Measurements from ENCODE around the gene KIF16B.

Gene KIF16B

GRCh38 chr20:16410626-16411025 lies 162.6 kb downstream of the KIF16B start (continued):
- TF ChIP-seq ZNF518A (tag by site-specific recombination; conservative IDR thresholded peaks at IDR 0.05; ENCODE audit: low read depth), result no peak
- no peak for TF ChIP-seq ZNF660 (tag by site-specific recombination; IDR thresholded peaks at IDR 0.05)
- no peak for TF ChIP-seq ZNF501 (tag by site-specific recombination; IDR thresholded peaks at IDR 0.05)
- TF ChIP-seq ZNF366 (tag by site-specific recombination; conservative IDR thresholded peaks at IDR 0.05), result no peak
- no peak for TF ChIP-seq HOXA7 (CRISPR knock-in tag; IDR thresholded peaks at IDR 0.05; ENCODE audit: borderline replicate concordance)
- TF ChIP-seq ZFP41 (tag by site-specific recombination; IDR thresholded peaks at IDR 0.05; ENCODE audit: borderline replicate concordance), result no peak
- TF ChIP-seq ZEB2 (tag by site-specific recombination; IDR thresholded peaks at IDR 0.05), result no peak
- TF ChIP-seq, protein P1, sequence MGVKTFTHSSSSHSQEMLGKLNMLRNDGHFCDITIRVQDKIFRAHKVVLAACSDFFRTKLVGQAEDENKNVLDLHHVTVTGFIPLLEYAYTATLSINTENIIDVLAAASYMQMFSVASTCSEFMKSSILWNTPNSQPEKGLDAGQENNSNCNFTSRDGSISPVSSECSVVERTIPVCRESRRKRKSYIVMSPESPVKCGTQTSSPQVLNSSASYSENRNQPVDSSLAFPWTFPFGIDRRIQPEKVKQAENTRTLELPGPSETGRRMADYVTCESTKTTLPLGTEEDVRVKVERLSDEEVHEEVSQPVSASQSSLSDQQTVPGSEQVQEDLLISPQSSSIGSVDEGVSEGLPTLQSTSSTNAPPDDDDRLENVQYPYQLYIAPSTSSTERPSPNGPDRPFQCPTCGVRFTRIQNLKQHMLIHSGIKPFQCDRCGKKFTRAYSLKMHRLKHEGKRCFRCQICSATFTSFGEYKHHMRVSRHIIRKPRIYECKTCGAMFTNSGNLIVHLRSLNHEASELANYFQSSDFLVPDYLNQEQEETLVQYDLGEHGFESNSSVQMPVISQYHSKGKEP (tag by site-specific recombination; IDR thresholded peaks at IDR 0.05), result no peak
- no peak for TF ChIP-seq GLI4 (tag by site-specific recombination; IDR thresholded peaks at IDR 0.05)
- no peak for TF ChIP-seq ZNF596 (tag by site-specific recombination; IDR thresholded peaks at IDR 0.05)
- no peak for TF ChIP-seq WT1 (tag by site-specific recombination; IDR thresholded peaks at IDR 0.05)

- TF ChIP-seq ZNF335 (tag by site-specific recombination; conservative IDR thresholded peaks at IDR 0.05), result no peak
- no peak for TF ChIP-seq ZNF350 (tag by site-specific recombination; IDR thresholded peaks at IDR 0.05)
- no peak for TF ChIP-seq ZNF214 (tag by site-specific recombination; IDR thresholded peaks at IDR 0.05; ENCODE audit: borderline replicate concordance)
- no peak for TF ChIP-seq ZNF529 (tag by site-specific recombination; IDR thresholded peaks at IDR 0.05; ENCODE audit: insufficient replicate concordance)
- no peak for TF ChIP-seq ZNF660 (tag by site-specific recombination; IDR thresholded peaks at IDR 0.05)
- no peak for TF ChIP-seq RBAK (tag by site-specific recombination; IDR thresholded peaks at IDR 0.05)
- no peaks in the 10 kb centered on the region for H3K4me1 ChIP-seq (ENCODE audit: control insufficient read depth, insufficient read depth, low read length)
- ChIA-PET CTCF (no interaction called here), POLR2A (no interaction called here)
- H3K36me3 ChIP-seq (ENCODE audit: control insufficient read depth in 2 of 2, insufficient read depth in 1 of 2, low read length in 2 of 2), result peaks cover 0 to 31% of the 10 kb centered on the region in 2 experiments; a peak in 1 of 3 replicates
- H3K27ac ChIP-seq (ENCODE audit: extremely low read depth, low read depth, low read length), result no peak overlapping the region
- no peaks in the 10 kb centered on the region for H3K9me3 ChIP-seq (ENCODE audit: control insufficient read depth, insufficient read depth, low read depth, low read length)
- no peak overlapping the region for H3K4me3 ChIP-seq (ENCODE audit: low read depth, low read length)
Measured at GRCh38 chr20:16408981-16409380, 164.3 kb downstream of the KIF16B start.

DNA sequence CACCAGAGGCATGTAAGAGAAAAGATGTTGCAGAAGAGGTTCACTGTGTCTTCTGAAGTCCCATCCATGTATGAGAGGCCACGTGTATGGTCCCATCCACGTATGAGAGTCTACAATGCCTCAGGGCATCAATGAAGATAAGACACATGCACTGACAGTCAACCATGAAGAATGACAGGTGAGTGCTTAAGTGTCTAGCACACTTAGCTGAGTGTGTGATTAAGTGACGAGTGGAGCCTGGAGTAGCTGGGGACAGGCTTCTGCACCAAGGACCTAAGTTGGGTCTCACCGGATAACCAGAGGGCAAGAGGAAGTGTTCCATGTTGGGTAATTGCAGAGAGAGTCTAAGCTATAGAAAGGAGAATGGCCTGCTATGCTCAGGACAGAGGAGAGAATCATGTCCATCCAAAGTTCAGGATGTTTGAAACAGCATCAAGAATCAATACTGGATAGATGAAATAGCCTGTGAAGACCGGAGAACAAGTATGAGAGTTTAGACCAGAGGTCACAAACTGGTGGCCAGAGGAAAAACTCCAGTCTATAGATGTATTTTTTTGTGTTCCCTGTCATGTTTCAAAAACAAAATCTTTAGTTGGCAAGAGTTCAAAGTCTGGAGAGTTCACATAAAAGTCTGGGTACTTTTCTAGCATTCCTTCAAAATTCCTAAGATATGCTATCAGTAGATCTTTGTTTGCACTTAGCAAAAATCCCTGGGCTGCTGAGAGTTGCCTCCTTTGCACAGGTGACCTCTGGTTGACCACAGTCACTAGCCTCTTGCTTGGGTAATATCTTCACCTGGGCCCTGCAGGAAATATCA lies 165.8 kb downstream of the KIF16B start:
- Histone ChIP-seq H3K27ac (ENCODE audit: extremely low read depth, low read depth, low read length) (no peak overlapping the region), H3K9me3 (ENCODE audit: control insufficient read depth, insufficient read depth, low read depth, low read length) (no peaks in the 10 kb centered on the region), H3K36me3 (ENCODE audit: control insufficient read depth in 2 of 2, insufficient read depth in 1 of 2, low read length in 2 of 2) (peaks cover 0 to 42% of the 10 kb centered on the region in 2 experiments; a peak in 1 of 3 replicates), H3K4me1 (ENCODE audit: control insufficient read depth, insufficient read depth, low read length) (no peaks in the 10 kb centered on the region), H3K4me3 (ENCODE audit: low read depth, low read length) (no peak overlapping the region)
- CTCF ChIA-PET, result interaction anchor here (1.3 kb wide), 1 partner anchor 68 kb away, joined by 3 read pairs; no protein-coding TSS in a partner anchor
- POLR2A ChIA-PET, result no interaction called here
- TF ChIP-seq ZNF670 (tag by site-specific recombination; IDR thresholded peaks at IDR 0.05; ENCODE audit: low read depth) (no peak), ZNF426 (tag by site-specific recombination; IDR thresholded peaks at IDR 0.05) (no peak), HOXD13 (CRISPR knock-in tag; IDR thresholded peaks at IDR 0.05; ENCODE audit: borderline replicate concordance) (no peak), KLF9 (tag by site-specific recombination; IDR thresholded peaks at IDR 0.05; ENCODE audit: low read depth) (no peak)
- TF ChIP-seq, protein P2, sequence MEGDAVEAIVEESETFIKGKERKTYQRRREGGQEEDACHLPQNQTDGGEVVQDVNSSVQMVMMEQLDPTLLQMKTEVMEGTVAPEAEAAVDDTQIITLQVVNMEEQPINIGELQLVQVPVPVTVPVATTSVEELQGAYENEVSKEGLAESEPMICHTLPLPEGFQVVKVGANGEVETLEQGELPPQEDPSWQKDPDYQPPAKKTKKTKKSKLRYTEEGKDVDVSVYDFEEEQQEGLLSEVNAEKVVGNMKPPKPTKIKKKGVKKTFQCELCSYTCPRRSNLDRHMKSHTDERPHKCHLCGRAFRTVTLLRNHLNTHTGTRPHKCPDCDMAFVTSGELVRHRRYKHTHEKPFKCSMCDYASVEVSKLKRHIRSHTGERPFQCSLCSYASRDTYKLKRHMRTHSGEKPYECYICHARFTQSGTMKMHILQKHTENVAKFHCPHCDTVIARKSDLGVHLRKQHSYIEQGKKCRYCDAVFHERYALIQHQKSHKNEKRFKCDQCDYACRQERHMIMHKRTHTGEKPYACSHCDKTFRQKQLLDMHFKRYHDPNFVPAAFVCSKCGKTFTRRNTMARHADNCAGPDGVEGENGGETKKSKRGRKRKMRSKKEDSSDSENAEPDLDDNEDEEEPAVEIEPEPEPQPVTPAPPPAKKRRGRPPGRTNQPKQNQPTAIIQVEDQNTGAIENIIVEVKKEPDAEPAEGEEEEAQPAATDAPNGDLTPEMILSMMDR (tag by site-specific recombination; IDR thresholded peaks at IDR 0.05), result no peak
- TF ChIP-seq, protein P3, sequence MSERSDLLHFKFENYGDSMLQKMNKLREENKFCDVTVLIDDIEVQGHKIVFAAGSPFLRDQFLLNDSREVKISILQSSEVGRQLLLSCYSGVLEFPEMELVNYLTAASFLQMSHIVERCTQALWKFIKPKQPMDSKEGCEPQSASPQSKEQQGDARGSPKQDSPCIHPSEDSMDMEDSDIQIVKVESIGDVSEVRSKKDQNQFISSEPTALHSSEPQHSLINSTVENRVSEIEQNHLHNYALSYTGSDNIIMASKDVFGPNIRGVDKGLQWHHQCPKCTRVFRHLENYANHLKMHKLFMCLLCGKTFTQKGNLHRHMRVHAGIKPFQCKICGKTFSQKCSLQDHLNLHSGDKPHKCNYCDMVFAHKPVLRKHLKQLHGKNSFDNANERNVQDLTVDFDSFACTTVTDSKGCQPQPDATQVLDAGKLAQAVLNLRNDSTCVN (tag by site-specific recombination; optimal IDR thresholded peaks at IDR 0.05), result no peak

All from HEK293 (cell line).